GM13977 (cell line): Measurements from ENCODE around the gene SMYD3.

Source experiments
- DNase-seq: peaks from one replicate; pipeline ENCODE4 v3.0.0; 2012; ENCODE audit warnings: low spot score
- CTCF ChIP-seq: IDR thresholded peaks from 2 replicates; pipeline ENCODE4 v1.5.1; 2012; ENCODE audit warnings: mild to moderate bottlenecking, control low read depth; ENCODE audit not compliant: insufficient read depth; ENCODE audit errors: extremely low read depth, missing control alignments
- in situ Hi-C: fragments of 300-500 bp; cut with MboI; formaldehyde crosslinking; loops from one replicate; pipeline ENCODE4 v1.12.0; 2022; ENCODE audit warnings: low sequenced_read_pairs, low pct_unique_long_range_greater_than_20kb, mixed read lengths, inconsistent platforms; ENCODE audit not compliant: unreplicated experiment

The SMYD3 gene

GRCh38 chr1:245875581-245876261 lies 631.4 kb downstream of the SMYD3 start:
- TF ChIP-seq CTCF = no peak
- DNase-seq = no peak
- in situ Hi-C loops = no loop called here

- DNase-seq = no peak
- in situ Hi-C loops = no loop called here
- TF ChIP-seq CTCF = no peak
These were observed 632.0 kb downstream of the SMYD3 start for GRCh38 chr1:245874942-245875580.

- TF ChIP-seq CTCF = no peak
- no peak for DNase-seq
- in situ Hi-C loops = no loop called here
These were observed 633.0 kb downstream of the SMYD3 start for GRCh38 chr1:245873883-245874671.

GRCh38 chr1:245873068-245873467 lies 634.0 kb downstream of the SMYD3 start:
- in situ Hi-C loops = no loop called here
- no peak for DNase-seq
- TF ChIP-seq CTCF = no peak

GRCh38 chr1:245872475-245872874 lies 634.6 kb downstream of the SMYD3 start:
- no peak for DNase-seq
- in situ Hi-C loops = no loop called here
- no peak for TF ChIP-seq CTCF

- no peak for DNase-seq
- in situ Hi-C loops = no loop called here
- TF ChIP-seq CTCF = no peak
These were observed 635.2 kb downstream of the SMYD3 start for GRCh38 chr1:245871915-245872314.
